H9 (cell line): ENCODE data around the gene SLC25A31. TPM values are rescaled to one million over a fixed set of nuclear protein-coding genes. Genes with fewer than 3 reads are reported as not detected.

Experiments
- DNase-seq: peaks from one replicate; pipeline ENCODE4 v3.0.0-alpha.2; 2017
- H2AFZ ChIP-seq: one replicate; pipeline ENCODE4 v1.6.1; 2013; ENCODE audit warnings: mild to moderate bottlenecking, low read length, control low read depth, moderate library complexity
- H2AK5ac ChIP-seq: 2 replicates; pipeline ENCODE4 v1.6.1; 2013; ENCODE audit warnings: low read length, control low read depth, mixed read lengths; ENCODE audit not compliant: insufficient read length
- H2BK120ac ChIP-seq: one replicate; pipeline ENCODE4 v1.6.1; 2013; ENCODE audit warnings: low read depth, mild to moderate bottlenecking, low read length, control low read depth, inconsistent platforms; ENCODE audit not compliant: poor library complexity, severe bottlenecking
- H2BK12ac ChIP-seq: 2 replicates; pipeline ENCODE4 v1.6.1; 2013; ENCODE audit warnings: low read length, control low read depth, mixed read lengths, low read depth; ENCODE audit not compliant: insufficient read length
- H2BK15ac ChIP-seq: 2 replicates; pipeline ENCODE4 v1.6.1; 2013; ENCODE audit warnings: low read depth, low read length, control low read depth
- H2BK20ac ChIP-seq: one replicate; pipeline ENCODE4 v1.6.1; 2013; ENCODE audit warnings: low read depth, mild to moderate bottlenecking, low read length, control low read depth, inconsistent platforms; ENCODE audit not compliant: poor library complexity, severe bottlenecking
- H2BK5ac ChIP-seq: 2 replicates; pipeline ENCODE4 v1.6.1; 2013; ENCODE audit warnings: low read length, control low read depth, mixed read lengths; ENCODE audit not compliant: insufficient read length
- H3K14ac ChIP-seq: 2 replicates; pipeline ENCODE4 v1.6.1; 2013; ENCODE audit warnings: low read length, control low read depth; ENCODE audit not compliant: insufficient read depth
- H3K18ac ChIP-seq: 2 replicates; pipeline ENCODE4 v1.6.1; 2013; ENCODE audit warnings: low read depth, mild to moderate bottlenecking, mixed read lengths, low read length, control low read depth; ENCODE audit not compliant: insufficient read length
- H3K23ac ChIP-seq: 2 replicates; pipeline ENCODE4 v1.6.1; 2013; ENCODE audit warnings: low read length, control low read depth, mixed read lengths, low read depth; ENCODE audit not compliant: insufficient read length
- H3K23me2 ChIP-seq: 2 replicates; pipeline ENCODE4 v1.6.1; 2013; ENCODE audit warnings: low read depth, mild to moderate bottlenecking, mixed read lengths, low read length, control low read depth; ENCODE audit not compliant: insufficient read length, poor library complexity, severe bottlenecking
- H3K27ac ChIP-seq: 2 replicates; pipeline ENCODE4 v1.5.1; 2013; ENCODE audit warnings: low read length, control low read depth, mixed read lengths, low read depth; ENCODE audit not compliant: insufficient read length
- H3K27me3 ChIP-seq: 2 replicates; pipeline ENCODE4 v1.6.1; 2013; ENCODE audit warnings: low read length, control low read depth, inconsistent platforms; ENCODE audit not compliant: insufficient read depth
- H3K4ac ChIP-seq: 2 replicates; pipeline ENCODE4 v1.6.1; 2013; ENCODE audit warnings: low read depth, mild to moderate bottlenecking, control low read depth, inconsistent platforms, low read length, moderate library complexity
- H3K4me1 ChIP-seq: 2 replicates; pipeline ENCODE4 v1.6.1; 2013; ENCODE audit warnings: low read length, control low read depth, inconsistent platforms; ENCODE audit not compliant: insufficient read depth
- H3K4me2 ChIP-seq: 2 replicates; pipeline ENCODE4 v1.6.1; 2013; ENCODE audit warnings: low read length, control low read depth, mixed read lengths; ENCODE audit not compliant: insufficient read length, insufficient read depth
- H3K56ac ChIP-seq: 2 replicates; pipeline ENCODE4 v1.6.1; 2013; ENCODE audit warnings: low read depth, mild to moderate bottlenecking, mixed read lengths, low read length, control low read depth; ENCODE audit not compliant: insufficient read length
- H3K79me1 ChIP-seq: 2 replicates; pipeline ENCODE4 v1.6.1; 2013; ENCODE audit warnings: low read depth, mild to moderate bottlenecking, moderate library complexity, low read length, control low read depth, inconsistent platforms; ENCODE audit not compliant: insufficient read depth, poor library complexity, severe bottlenecking
- H3K79me2 ChIP-seq: 2 replicates; pipeline ENCODE4 v1.6.1; 2013; ENCODE audit warnings: low read length, control low read depth, inconsistent platforms; ENCODE audit not compliant: insufficient read depth
- H3K9ac ChIP-seq: 2 replicates; pipeline ENCODE4 v1.6.1; 2013; ENCODE audit warnings: low read length, control low read depth, mixed read lengths; ENCODE audit not compliant: insufficient read length; ENCODE audit errors: extremely low read depth
- H3K9me3 ChIP-seq: one replicate; pipeline ENCODE4 v1.6.1; 2013; ENCODE audit warnings: low read depth, low read length, inconsistent platforms; ENCODE audit not compliant: control insufficient read depth
- H3T11ph ChIP-seq: one replicate; pipeline ENCODE4 v1.6.1; 2013; ENCODE audit warnings: mild to moderate bottlenecking, low read length, control low read depth, inconsistent platforms
- H4K20me1 ChIP-seq: one replicate; pipeline ENCODE4 v1.6.1; 2013; ENCODE audit not compliant: control insufficient read depth, insufficient read length, insufficient read depth
- H4K5ac ChIP-seq: 2 replicates; pipeline ENCODE4 v1.6.1; 2013; ENCODE audit warnings: low read depth, mild to moderate bottlenecking, mixed read lengths, low read length, control low read depth; ENCODE audit not compliant: insufficient read length
- H4K8ac ChIP-seq: replicated peaks from 2 replicates; pipeline ENCODE4 v1.6.1; 2013; ENCODE audit warnings: low read length, control low read depth, mixed read lengths, low read depth; ENCODE audit not compliant: insufficient read length
- H4K91ac ChIP-seq: 2 replicates; pipeline ENCODE4 v1.6.1; 2013; ENCODE audit warnings: low read depth, mild to moderate bottlenecking, moderate library complexity, mixed read lengths, low read length, control low read depth; ENCODE audit not compliant: insufficient read length
- H3K27ac Mint-ChIP-seq, 3 experiments: 2 replicates in 2 of 3; 3 replicates in 1 of 3; pipeline ENCODE4 v1.8.0; 2020 to 2021; ENCODE audit warnings: mixed read lengths in 3 of 3, mild to moderate bottlenecking in 1 of 3, moderate library complexity in 1 of 3
- H3K27me3 Mint-ChIP-seq: 2 replicates; pipeline ENCODE4 v1.8.0; 2021; ENCODE audit warnings: low read depth, mild to moderate bottlenecking, moderate library complexity, mixed read lengths
- H3K36me3 Mint-ChIP-seq, 3 experiments: 2 replicates in 2 of 3; 3 replicates in 1 of 3; pipeline ENCODE4 v1.8.0; 2020 to 2021; ENCODE audit warnings: low read depth in 3 of 3, mixed read lengths in 3 of 3; ENCODE audit not compliant: insufficient read depth in 1 of 3
- H3K4me1 Mint-ChIP-seq, 2 experiments: 2 replicates each; pipeline ENCODE4 v1.8.0; 2020; ENCODE audit warnings: mixed read lengths in 2 of 2
- H3K4me3 Mint-ChIP-seq, 2 experiments: 2 replicates in 1 of 2; 3 replicates in 1 of 2; pipeline ENCODE4 v1.8.0; 2020 to 2021; ENCODE audit warnings: mild to moderate bottlenecking in 2 of 2, mixed read lengths in 2 of 2, moderate library complexity in 1 of 2
- H3K9me3 Mint-ChIP-seq, 2 experiments: 2 replicates in 1 of 2; 3 replicates in 1 of 2; pipeline ENCODE4 v1.8.0; 2020; ENCODE audit warnings: mild to moderate bottlenecking in 2 of 2, mixed read lengths in 2 of 2, moderate library complexity in 1 of 2
- WGBS: extraction: QIAGEN DNeasy Blood & Tissue Kit; methylation state at CpG from one replicate; pipeline ENCODE4 v1.1.7; 2013; ENCODE audit warnings: missing lambda C conversion rate, low lambda C conversion rate, mixed read lengths; ENCODE audit not compliant: insufficient read length; ENCODE audit errors: extremely low coverage; 5-methylcytosine and 5-hydroxymethylcytosine counted together
- total RNA-seq: library from RNA; stranded (reverse); gene quantifications from 2 replicates; pipeline ENCODE4 v1.2.1, GENCODE V29; 2021
- TF ChIP-seq, protein P1 (sequence below): fragments of 200-600 bp; sonication (generic); conservative IDR thresholded peaks from 3 replicates; pipeline ENCODE4 v1.8.0; 2021; ENCODE audit warnings: antibody characterized with exemption, mild to moderate bottlenecking

The SLC25A31 gene
- total RNA-seq, 1 experiment from 2014 or later = not detected

DNA sequence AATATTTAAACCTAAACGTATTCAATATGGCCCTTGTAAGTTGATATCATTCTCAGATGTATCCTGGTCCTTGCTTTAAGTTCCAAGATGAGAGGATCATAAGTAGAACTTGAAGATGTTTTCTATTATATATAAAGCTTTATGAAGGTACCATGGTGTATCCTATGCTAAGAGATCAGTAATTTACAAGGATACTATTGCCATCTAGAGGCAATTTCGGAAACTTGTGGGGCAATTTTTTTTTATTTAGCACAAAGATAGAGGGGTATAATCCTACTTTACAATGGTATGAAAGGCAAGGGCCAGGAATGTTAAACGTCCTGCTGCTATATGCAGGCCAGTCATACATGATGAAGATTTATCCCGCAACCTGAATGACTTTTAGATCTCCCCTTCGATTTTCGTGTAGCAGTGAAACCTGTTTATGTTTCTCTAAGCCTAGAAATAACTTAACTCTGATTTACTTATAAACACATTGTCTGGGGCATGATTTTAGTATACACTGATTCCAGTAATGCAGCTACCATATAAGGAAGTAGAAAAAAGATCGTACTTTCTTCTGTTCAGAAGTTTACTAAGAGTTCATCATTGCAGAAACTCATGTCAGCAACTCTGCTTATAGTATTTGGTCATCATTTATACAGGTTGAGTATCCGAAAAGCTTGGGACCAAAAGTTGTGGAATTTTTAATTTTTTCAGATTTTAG, 2.6 kb downstream of the SLC25A31 start:
- H3K9me3 Mint-ChIP-seq = no peaks in the 10 kb centered on the region
- H4K20me1 ChIP-seq = no peaks in the 10 kb centered on the region
- H3K18ac ChIP-seq = no peak overlapping the region
- H4K8ac ChIP-seq = no peak overlapping the region
- peaks cover 3 to 4% of the 10 kb centered on the region in 2 experiments; a peak in 2 of 4 replicates for H3K4me1 Mint-ChIP-seq
- H2BK5ac ChIP-seq = no peak overlapping the region
- H3K9ac ChIP-seq = no peak overlapping the region
- DNase-seq = no peak
- no peaks in the 10 kb centered on the region for H3K23me2 ChIP-seq
- H3K9me3 ChIP-seq = no peaks in the 10 kb centered on the region
- H3K27ac Mint-ChIP-seq = no peak overlapping the region
- H3K27ac ChIP-seq = no peak overlapping the region
- no peak overlapping the region for H3K23ac ChIP-seq
- no peak overlapping the region for H4K5ac ChIP-seq
- no peak overlapping the region for H2BK120ac ChIP-seq
- H3K4me1 ChIP-seq = no peaks in the 10 kb centered on the region
- H2BK20ac ChIP-seq = no peak overlapping the region
- no peak overlapping the region for H3K56ac ChIP-seq
- H3K27me3 Mint-ChIP-seq = no peaks in the 10 kb centered on the region
- no peaks in the 10 kb centered on the region for H3K27me3 ChIP-seq
- no peak overlapping the region for H3K4me3 Mint-ChIP-seq
- no peak overlapping the region for H3T11ph ChIP-seq
- no peaks in the 10 kb centered on the region for H3K79me1 ChIP-seq
- no peaks in the 10 kb centered on the region for H3K79me2 ChIP-seq
- TF ChIP-seq, protein P1, sequence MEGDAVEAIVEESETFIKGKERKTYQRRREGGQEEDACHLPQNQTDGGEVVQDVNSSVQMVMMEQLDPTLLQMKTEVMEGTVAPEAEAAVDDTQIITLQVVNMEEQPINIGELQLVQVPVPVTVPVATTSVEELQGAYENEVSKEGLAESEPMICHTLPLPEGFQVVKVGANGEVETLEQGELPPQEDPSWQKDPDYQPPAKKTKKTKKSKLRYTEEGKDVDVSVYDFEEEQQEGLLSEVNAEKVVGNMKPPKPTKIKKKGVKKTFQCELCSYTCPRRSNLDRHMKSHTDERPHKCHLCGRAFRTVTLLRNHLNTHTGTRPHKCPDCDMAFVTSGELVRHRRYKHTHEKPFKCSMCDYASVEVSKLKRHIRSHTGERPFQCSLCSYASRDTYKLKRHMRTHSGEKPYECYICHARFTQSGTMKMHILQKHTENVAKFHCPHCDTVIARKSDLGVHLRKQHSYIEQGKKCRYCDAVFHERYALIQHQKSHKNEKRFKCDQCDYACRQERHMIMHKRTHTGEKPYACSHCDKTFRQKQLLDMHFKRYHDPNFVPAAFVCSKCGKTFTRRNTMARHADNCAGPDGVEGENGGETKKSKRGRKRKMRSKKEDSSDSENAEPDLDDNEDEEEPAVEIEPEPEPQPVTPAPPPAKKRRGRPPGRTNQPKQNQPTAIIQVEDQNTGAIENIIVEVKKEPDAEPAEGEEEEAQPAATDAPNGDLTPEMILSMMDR = peak; percentile 73
- peaks cover 0 to 2% (median 0%) of the 10 kb centered on the region in 3 experiments; a peak in 2 of 7 replicates for H3K36me3 Mint-ChIP-seq
- no peak overlapping the region for H2BK12ac ChIP-seq
- no peak overlapping the region for H3K4me2 ChIP-seq
- H2AK5ac ChIP-seq = no peak overlapping the region
- no peak overlapping the region for H3K4ac ChIP-seq
- WGBS = no CpG with 5 or more reads among the region's 8 CpGs
- H2AFZ ChIP-seq = no peak overlapping the region
- no peak overlapping the region for H3K14ac ChIP-seq
- H4K91ac ChIP-seq = no peak overlapping the region
- no peak overlapping the region for H2BK15ac ChIP-seq
